ENCODE measurements around the gene ATXN7L3. TPM values are rescaled to one million over a fixed set of nuclear protein-coding genes. Genes with fewer than 3 reads are reported as not detected.

Gene ATXN7L3
- total RNA-seq, 4 donors from 2014 or later: 51.7 to 92.6 (median 65.7) TPM

DNA sequence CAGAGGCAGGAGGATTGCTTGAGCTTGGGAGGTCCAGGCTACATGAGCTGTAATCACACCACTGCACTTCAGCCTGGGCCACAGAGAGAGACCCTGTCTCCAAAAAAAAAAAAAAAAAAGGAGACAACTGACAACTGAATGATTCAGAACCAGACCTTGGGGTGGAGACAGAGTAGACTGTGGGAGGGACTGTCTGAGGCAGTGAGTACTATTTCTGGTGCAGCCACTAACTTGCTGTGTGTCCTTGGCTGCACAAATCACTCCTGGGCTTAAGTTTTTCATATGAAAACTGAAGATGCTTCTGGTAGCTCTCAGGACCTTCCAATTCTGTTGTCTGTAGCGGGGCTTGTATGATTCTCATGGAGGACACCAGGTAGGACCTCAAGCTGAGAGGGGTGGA lies 23.4 kb downstream of the ATXN7L3 start:
- H3K9me3 ChIP-seq: no peaks in the 10 kb centered on the region
- no peaks in the 10 kb centered on the region for H3K27me3 ChIP-seq
- no peak for TF ChIP-seq POLR2A (IDR thresholded peaks at IDR 0.05)
- TF ChIP-seq, protein P1, sequence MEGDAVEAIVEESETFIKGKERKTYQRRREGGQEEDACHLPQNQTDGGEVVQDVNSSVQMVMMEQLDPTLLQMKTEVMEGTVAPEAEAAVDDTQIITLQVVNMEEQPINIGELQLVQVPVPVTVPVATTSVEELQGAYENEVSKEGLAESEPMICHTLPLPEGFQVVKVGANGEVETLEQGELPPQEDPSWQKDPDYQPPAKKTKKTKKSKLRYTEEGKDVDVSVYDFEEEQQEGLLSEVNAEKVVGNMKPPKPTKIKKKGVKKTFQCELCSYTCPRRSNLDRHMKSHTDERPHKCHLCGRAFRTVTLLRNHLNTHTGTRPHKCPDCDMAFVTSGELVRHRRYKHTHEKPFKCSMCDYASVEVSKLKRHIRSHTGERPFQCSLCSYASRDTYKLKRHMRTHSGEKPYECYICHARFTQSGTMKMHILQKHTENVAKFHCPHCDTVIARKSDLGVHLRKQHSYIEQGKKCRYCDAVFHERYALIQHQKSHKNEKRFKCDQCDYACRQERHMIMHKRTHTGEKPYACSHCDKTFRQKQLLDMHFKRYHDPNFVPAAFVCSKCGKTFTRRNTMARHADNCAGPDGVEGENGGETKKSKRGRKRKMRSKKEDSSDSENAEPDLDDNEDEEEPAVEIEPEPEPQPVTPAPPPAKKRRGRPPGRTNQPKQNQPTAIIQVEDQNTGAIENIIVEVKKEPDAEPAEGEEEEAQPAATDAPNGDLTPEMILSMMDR (IDR thresholded peaks at IDR 0.05): no peak
- H3K36me3 ChIP-seq: peaks cover 0 to 24% (median 0%) of the 10 kb centered on the region in 3 donors
- no peaks in the 10 kb centered on the region for H3K4me1 ChIP-seq
- H3K27ac ChIP-seq: no peak overlapping the region
- no peak for DNase-seq
- H3K4me3 ChIP-seq: no peak overlapping the region

DNA sequence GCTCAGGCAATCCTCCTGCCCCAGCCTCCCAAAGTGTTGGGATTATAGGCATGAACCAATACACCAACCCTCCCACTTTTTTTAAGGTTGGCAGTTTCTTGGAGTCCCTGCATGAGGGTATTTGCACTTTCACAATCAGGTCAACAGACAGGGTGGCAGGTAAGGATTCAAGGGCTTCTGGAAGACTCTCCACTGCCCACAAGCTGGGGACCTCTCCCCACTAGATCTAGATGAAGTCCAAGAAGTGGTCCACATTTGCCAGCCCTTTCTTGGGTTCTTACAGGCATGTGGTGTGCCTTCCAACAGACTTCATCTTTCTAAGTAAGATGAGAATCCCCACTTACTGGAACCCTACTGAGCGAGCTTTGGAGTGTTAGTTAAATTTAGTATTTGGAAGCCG lies 25.3 kb downstream of the ATXN7L3 start:
- H3K36me3 ChIP-seq: peaks cover 0 to 24% (median 0%) of the 10 kb centered on the region in 3 donors
- TF ChIP-seq, protein P1 (IDR thresholded peaks at IDR 0.05): no peak
- no peak for TF ChIP-seq POLR2A (IDR thresholded peaks at IDR 0.05)
- no peak overlapping the region for H3K4me3 ChIP-seq
- H3K4me1 ChIP-seq: peaks cover 0 to 8% (median 0%) of the 10 kb centered on the region in 4 donors
- H3K27me3 ChIP-seq: no peaks in the 10 kb centered on the region
- DNase-seq: no peak
- no peaks in the 10 kb centered on the region for H3K9me3 ChIP-seq
- no peak overlapping the region for H3K27ac ChIP-seq

DNA sequence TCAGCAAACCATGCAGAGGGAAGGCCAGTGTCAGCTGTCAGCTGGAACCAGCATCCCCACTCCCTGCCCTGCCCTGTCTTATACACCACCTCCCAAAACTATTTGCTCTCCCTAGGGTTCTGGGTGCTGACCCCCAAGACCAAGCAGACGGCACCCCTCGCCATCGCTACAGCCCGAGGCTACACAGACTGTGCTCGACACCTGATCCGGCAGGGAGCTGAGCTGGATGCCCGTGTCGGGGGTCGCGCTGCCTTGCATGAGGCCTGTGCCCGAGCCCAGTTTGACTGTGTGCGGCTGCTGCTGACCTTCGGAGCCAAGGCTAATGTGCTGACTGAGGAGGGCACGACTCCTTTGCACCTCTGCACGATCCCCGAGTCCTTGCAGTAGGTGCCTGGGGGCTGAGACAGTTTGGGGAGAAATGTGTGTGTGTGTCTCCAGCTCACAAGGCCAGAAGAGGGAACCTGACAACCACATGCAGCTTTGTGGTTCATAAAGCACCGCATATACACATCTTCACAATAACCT lies 27.7 kb downstream of the ATXN7L3 start:
- peaks cover 0 to 8% (median 0%) of the 10 kb centered on the region in 3 donors for H3K36me3 ChIP-seq
- H3K27ac ChIP-seq: no peak overlapping the region
- H3K4me3 ChIP-seq: no peak overlapping the region
- no peak for DNase-seq
- H3K4me1 ChIP-seq: peaks cover 0 to 16% (median 0%) of the 10 kb centered on the region in 4 donors
- H3K27me3 ChIP-seq: no peaks in the 10 kb centered on the region
- no peaks in the 10 kb centered on the region for H3K9me3 ChIP-seq
- TF ChIP-seq, protein P1 (IDR thresholded peaks at IDR 0.05): no peak
- TF ChIP-seq POLR2A (IDR thresholded peaks at IDR 0.05): no peak

DNA sequence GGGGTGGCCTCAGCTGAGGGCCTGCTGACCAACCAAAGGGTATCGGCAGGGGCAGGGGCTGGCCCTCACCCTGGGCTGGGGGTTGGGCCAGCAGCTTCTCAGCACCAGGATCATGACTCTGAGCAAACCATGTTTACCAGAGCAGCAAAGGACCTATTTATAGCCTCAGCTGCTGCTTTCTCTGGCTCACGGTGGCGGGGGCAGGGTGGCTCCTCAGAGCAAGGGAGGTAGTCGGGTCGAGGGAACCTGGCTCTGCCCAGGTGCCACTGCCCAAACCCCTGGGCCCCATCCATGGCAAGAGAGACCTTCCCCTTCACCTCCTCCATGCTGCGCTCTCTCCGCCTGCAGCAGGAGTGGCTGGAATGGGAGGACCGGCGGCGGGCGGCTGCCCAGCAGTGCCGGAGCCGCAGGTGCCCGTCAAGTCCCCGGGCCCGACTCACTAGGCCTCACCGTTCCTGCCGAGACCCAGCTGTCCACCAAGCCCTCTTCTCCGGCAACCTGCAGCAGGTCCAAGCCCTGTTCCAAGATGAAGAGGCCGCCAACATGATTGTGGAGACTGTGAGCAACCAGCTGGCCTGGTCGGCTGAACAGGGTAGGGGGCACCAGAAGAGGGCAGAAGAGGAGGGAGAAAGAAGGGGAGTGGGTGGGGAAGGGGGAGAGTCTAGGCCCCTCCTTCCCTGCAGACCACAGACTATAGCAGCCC lies 29.0 kb downstream of the ATXN7L3 start, which contains the start of gene ASB16:
TSS of gene ASB16 (plus strand) at position 206 of the 703 bp plus-strand sequence. CDS start at position 292, 86 bp downstream.
- H3K27ac ChIP-seq: peak within 1 kb of the TSS in 1 of 4 donors; percentile 63
- DNase-seq: no peak
- TF ChIP-seq, protein P1 (IDR thresholded peaks at IDR 0.05): no peak
- TF ChIP-seq POLR2A (IDR thresholded peaks at IDR 0.05): no peak
- no peaks in the 10 kb centered on the region for H3K9me3 ChIP-seq
- H3K4me1 ChIP-seq: peaks cover 0 to 16% (median 0%) of the 10 kb centered on the region in 4 donors
- no peaks in the 10 kb centered on the region for H3K27me3 ChIP-seq
- H3K4me3 ChIP-seq: peak within 1 kb of the TSS in 1 of 4 donors; percentile 36
- H3K36me3 ChIP-seq: no peaks in the 10 kb centered on the region

DNA sequence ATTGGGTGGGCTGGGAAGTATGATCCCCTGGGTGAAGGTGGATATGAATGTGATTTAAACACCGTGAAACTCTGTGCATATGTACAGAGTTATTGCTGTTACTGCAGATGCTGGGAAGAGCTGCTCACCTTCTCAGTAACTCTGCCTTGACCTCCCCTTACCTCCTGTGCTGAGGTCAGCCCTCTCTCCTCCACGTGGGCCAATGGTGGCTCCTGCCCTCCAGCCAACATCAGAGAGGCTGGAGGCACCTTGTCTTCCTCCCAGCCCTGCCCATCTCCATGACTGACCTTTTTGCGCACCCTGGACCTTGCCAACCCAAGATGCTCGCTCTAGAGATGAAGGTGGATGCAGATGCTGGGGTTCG lies 29.6 kb downstream of the ATXN7L3 start:
- no peak for DNase-seq
- peak overlapping the region in 1 of 4 donors; percentile 63 for H3K27ac ChIP-seq
- H3K36me3 ChIP-seq: no peaks in the 10 kb centered on the region
- no peak for TF ChIP-seq POLR2A (IDR thresholded peaks at IDR 0.05)
- TF ChIP-seq, protein P1 (IDR thresholded peaks at IDR 0.05): no peak
- H3K27me3 ChIP-seq: no peaks in the 10 kb centered on the region
- H3K4me3 ChIP-seq: no peak overlapping the region
- H3K4me1 ChIP-seq: peaks cover 0 to 16% (median 0%) of the 10 kb centered on the region in 4 donors
- no peaks in the 10 kb centered on the region for H3K9me3 ChIP-seq
